K562 (cell line): ENCODE data around the gene TMEM107. TPM values are rescaled to one million over a fixed set of nuclear protein-coding genes. Genes with fewer than 3 reads are reported as not detected.

Source experiments
- ZNF274 ChIP-seq: IDR thresholded peaks from 2 replicates; pipeline ENCODE4 v1.6.1; 2011; ENCODE audit warnings: low read depth, mild to moderate bottlenecking, low read length, moderate library complexity, borderline replicate concordance
- polyA plus RNA-seq, 8 experiments: library from polyadenylated mRNA; depleted of rRNA in 4 of 8; stranded (reverse) in 5 of 8; unstranded in 3 of 8; fragments of >200 nt; fragmentation: Nextera tagmentation in 2 of 8; fragmentation: Illumina TruSeq in 1 of 8; extraction: Ambion mirVana in 2 of 8; extraction: Trizol in 1 of 8; gene quantifications; 2 replicates each; pipeline versions ENCODE4 v1.2.1 to v1.2.3, GENCODE V29; 2011 to 2014; ENCODE audit warnings: inconsistent platforms in 1 of 8, missing spikeins in 1 of 8
- total RNA-seq, 7 experiments: library from RNA; depleted of rRNA in 6 of 7; stranded (reverse); fragments of >200 nt in 6 of 7; fragmentation: Illumina TruSeq in 2 of 7; extraction: Trizol in 2 of 7; gene quantifications; 2 replicates each; pipeline versions ENCODE4 v1.2.1 to v1.2.3, GENCODE V29; 2011 to 2021; ENCODE audit warnings: low replicate concordance in 1 of 7
- TF ChIP-seq, protein P1 (sequence below): fragments of 200-600 bp; sonication (generic); IDR thresholded peaks from one replicate; pipeline ENCODE4 v1.6.1; 2012; ENCODE audit warnings: mild to moderate bottlenecking, low read depth, low read length, inconsistent platforms

The TMEM107 gene
- total and polyA plus RNA-seq, 9 of the 15 experiments (the other 6 are each of a cell fraction or from before 2014, with no cell fraction given), result 7.1 to 26.2 (median 16.9) TPM

DNA sequence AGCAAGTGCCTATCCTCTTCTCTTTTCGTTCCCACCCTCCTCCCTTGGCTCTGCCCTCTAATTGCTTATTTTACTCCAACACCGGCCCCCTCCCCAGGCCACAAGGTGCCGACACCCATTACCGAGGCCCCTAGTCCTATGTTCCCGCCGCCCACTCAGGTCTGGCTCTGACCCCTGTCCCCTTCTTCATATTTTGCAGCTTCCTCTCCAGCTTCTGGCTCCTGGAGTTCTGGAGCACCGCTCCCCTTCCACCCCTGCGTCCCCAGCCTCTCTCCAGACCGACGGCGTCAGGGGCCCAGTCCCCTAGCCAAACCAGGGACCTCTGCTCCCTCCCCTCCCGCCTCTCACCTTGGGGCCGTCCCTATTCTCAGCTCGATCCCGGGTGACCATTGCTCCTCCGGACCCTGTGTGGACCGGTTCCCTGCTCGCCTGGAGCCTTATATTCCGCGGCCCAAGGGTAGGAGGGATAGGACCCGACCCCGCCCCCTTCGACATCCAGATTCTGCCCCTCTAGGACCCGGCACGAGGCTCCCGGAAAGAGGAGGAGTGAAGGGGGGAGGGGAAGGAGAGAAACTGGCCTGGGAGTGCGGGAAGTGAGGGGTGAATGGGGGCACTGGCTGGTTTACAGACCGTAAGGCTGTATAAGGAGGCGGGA is 52.4 kb downstream of the TMEM107 start, which contains the start of gene HES7 (continued):
- TF ChIP-seq, protein P1, sequence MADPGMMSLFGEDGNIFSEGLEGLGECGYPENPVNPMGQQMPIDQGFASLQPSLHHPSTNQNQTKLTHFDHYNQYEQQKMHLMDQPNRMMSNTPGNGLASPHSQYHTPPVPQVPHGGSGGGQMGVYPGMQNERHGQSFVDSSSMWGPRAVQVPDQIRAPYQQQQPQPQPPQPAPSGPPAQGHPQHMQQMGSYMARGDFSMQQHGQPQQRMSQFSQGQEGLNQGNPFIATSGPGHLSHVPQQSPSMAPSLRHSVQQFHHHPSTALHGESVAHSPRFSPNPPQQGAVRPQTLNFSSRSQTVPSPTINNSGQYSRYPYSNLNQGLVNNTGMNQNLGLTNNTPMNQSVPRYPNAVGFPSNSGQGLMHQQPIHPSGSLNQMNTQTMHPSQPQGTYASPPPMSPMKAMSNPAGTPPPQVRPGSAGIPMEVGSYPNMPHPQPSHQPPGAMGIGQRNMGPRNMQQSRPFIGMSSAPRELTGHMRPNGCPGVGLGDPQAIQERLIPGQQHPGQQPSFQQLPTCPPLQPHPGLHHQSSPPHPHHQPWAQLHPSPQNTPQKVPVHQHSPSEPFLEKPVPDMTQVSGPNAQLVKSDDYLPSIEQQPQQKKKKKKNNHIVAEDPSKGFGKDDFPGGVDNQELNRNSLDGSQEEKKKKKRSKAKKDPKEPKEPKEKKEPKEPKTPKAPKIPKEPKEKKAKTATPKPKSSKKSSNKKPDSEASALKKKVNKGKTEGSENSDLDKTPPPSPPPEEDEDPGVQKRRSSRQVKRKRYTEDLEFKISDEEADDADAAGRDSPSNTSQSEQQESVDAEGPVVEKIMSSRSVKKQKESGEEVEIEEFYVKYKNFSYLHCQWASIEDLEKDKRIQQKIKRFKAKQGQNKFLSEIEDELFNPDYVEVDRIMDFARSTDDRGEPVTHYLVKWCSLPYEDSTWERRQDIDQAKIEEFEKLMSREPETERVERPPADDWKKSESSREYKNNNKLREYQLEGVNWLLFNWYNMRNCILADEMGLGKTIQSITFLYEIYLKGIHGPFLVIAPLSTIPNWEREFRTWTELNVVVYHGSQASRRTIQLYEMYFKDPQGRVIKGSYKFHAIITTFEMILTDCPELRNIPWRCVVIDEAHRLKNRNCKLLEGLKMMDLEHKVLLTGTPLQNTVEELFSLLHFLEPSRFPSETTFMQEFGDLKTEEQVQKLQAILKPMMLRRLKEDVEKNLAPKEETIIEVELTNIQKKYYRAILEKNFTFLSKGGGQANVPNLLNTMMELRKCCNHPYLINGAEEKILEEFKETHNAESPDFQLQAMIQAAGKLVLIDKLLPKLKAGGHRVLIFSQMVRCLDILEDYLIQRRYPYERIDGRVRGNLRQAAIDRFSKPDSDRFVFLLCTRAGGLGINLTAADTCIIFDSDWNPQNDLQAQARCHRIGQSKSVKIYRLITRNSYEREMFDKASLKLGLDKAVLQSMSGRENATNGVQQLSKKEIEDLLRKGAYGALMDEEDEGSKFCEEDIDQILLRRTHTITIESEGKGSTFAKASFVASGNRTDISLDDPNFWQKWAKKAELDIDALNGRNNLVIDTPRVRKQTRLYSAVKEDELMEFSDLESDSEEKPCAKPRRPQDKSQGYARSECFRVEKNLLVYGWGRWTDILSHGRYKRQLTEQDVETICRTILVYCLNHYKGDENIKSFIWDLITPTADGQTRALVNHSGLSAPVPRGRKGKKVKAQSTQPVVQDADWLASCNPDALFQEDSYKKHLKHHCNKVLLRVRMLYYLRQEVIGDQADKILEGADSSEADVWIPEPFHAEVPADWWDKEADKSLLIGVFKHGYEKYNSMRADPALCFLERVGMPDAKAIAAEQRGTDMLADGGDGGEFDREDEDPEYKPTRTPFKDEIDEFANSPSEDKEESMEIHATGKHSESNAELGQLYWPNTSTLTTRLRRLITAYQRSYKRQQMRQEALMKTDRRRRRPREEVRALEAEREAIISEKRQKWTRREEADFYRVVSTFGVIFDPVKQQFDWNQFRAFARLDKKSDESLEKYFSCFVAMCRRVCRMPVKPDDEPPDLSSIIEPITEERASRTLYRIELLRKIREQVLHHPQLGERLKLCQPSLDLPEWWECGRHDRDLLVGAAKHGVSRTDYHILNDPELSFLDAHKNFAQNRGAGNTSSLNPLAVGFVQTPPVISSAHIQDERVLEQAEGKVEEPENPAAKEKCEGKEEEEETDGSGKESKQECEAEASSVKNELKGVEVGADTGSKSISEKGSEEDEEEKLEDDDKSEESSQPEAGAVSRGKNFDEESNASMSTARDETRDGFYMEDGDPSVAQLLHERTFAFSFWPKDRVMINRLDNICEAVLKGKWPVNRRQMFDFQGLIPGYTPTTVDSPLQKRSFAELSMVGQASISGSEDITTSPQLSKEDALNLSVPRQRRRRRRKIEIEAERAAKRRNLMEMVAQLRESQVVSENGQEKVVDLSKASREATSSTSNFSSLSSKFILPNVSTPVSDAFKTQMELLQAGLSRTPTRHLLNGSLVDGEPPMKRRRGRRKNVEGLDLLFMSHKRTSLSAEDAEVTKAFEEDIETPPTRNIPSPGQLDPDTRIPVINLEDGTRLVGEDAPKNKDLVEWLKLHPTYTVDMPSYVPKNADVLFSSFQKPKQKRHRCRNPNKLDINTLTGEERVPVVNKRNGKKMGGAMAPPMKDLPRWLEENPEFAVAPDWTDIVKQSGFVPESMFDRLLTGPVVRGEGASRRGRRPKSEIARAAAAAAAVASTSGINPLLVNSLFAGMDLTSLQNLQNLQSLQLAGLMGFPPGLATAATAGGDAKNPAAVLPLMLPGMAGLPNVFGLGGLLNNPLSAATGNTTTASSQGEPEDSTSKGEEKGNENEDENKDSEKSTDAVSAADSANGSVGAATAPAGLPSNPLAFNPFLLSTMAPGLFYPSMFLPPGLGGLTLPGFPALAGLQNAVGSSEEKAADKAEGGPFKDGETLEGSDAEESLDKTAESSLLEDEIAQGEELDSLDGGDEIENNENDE, result no peak
- no peak for TF ChIP-seq ZNF274
